Activated CD4-positive, alpha-beta T cell treated with anti-CD3 and anti-CD28 coated beads, Interleukin-2, Interleukin-6, amounts not matched to agents 100 ng/mL and 50 ng/mL, durations not matched to agents 16 hours and 8 hours (primary cell): ENCODE measurements around the gene SMARCA1.
"Not testable (repeated sequence)": the region's sequence is repeated elsewhere in the genome, so short reads cannot be mapped to it uniquely, and the experiment has no call there.

Experiments used
- DNase-seq: peaks from one replicate; pipeline ENCODE4 v3.0.0-alpha.2; 2020

SMARCA1 gene

GRCh38 chrX:129523079-129523911 lies at the start of gene SMARCA1:
Gene SMARCA1 (minus strand): TSS chrX:129523490. CDS start chrX:129523370, 120 bp downstream.
- no peak for DNase-seq

GRCh38 chrX:129572422-129572821 lies 49.1 kb upstream of the SMARCA1 start:
- DNase-seq = no peak

GRCh38 chrX:129568349-129568748 lies 45.1 kb upstream of the SMARCA1 start:
- no peak for DNase-seq

GRCh38 chrX:129566073-129566472 lies 42.8 kb upstream of the SMARCA1 start:
- DNase-seq = no peak

- no peak for DNase-seq
Observed at GRCh38 chrX:129565046-129565650, 41.9 kb upstream of the SMARCA1 start.

- DNase-seq = not testable (repeated sequence)
Observed at GRCh38 chrX:129564345-129564744, 41.1 kb upstream of the SMARCA1 start.

- no peak for DNase-seq
Observed at GRCh38 chrX:129561453-129561852, 38.2 kb upstream of the SMARCA1 start.

GRCh38 chrX:129559783-129560182 lies 36.5 kb upstream of the SMARCA1 start:
- no peak for DNase-seq

GRCh38 chrX:129557844-129558480 lies 34.7 kb upstream of the SMARCA1 start:
- no peak for DNase-seq

GRCh38 chrX:129556806-129557315 lies 33.6 kb upstream of the SMARCA1 start:
- DNase-seq = no peak

- DNase-seq = not testable (repeated sequence)
Observed at GRCh38 chrX:129554816-129555215, 31.5 kb upstream of the SMARCA1 start.

- no peak for DNase-seq
Observed at GRCh38 chrX:129553619-129554288, 30.5 kb upstream of the SMARCA1 start.

GRCh38 chrX:129549124-129549523 lies 25.8 kb upstream of the SMARCA1 start:
- DNase-seq = no peak

- no peak for DNase-seq
Observed at GRCh38 chrX:129545408-129545807, 22.1 kb upstream of the SMARCA1 start.

GRCh38 chrX:129544780-129545179 lies 21.5 kb upstream of the SMARCA1 start:
- DNase-seq = no peak

- no peak for DNase-seq
Observed at GRCh38 chrX:129540722-129541184, 17.5 kb upstream of the SMARCA1 start.

- DNase-seq = peak; percentile 68
Observed at GRCh38 chrX:129540068-129540653, 16.9 kb upstream of the SMARCA1 start, which contains the start of gene OCRL. Gene OCRL (plus strand): TSS chrX:129540259. CDS start chrX:129540440, 181 bp downstream.

GRCh38 chrX:129534816-129535578 lies 11.7 kb upstream of the SMARCA1 start:
- DNase-seq = no peak

- no peak for DNase-seq
Observed at GRCh38 chrX:129531132-129531531, 7.8 kb upstream of the SMARCA1 start.

- no peak for DNase-seq
Observed at GRCh38 chrX:129530410-129530809, 7.1 kb upstream of the SMARCA1 start.

GRCh38 chrX:129529685-129530281 lies 6.5 kb upstream of the SMARCA1 start:
- DNase-seq = no peak
